CD14-positive monocyte (primary cell): ENCODE data around the gene ZNF683. TPM values are rescaled to one million over a fixed set of nuclear protein-coding genes. Genes with fewer than 3 reads are reported as not detected.

Experiments used
- DNase-seq, 3 donors: peaks; one replicate each; pipeline ENCODE4 v3.0.0-alpha.2; 2011 to 2022
- H2AFZ ChIP-seq: 2 replicates; pipeline ENCODE4 v1.6.0; 2012; ENCODE audit warnings: mild to moderate bottlenecking, low read depth, low read length, inconsistent platforms; ENCODE audit not compliant: insufficient read depth, poor library complexity, severe bottlenecking
- H3K27ac ChIP-seq, 2 donors: 1 replicate in 1 of 2; 2 replicates in 1 of 2; pipeline ENCODE4 v1.5.1; 2012 to 2013; ENCODE audit warnings: low read length in 2 of 2, control low read depth in 1 of 2, inconsistent platforms in 1 of 2, low read depth in 1 of 2, mild to moderate bottlenecking in 1 of 2
- H3K27me3 ChIP-seq, 2 donors: one replicate each; pipeline versions ENCODE4 v1.6.0 to v1.6.1; 2011 to 2013; ENCODE audit warnings: low read length in 2 of 2; ENCODE audit not compliant: control insufficient read depth in 2 of 2, insufficient read depth in 2 of 2
- H3K36me3 ChIP-seq, 2 donors: replicated peaks in 1 of 2; 1 replicate in 1 of 2; 2 replicates in 1 of 2; pipeline versions ENCODE4 v1.5.1 to v1.6.1; 2012 to 2013; ENCODE audit warnings: low read length in 2 of 2, control low read depth in 1 of 2, inconsistent platforms in 1 of 2, mild to moderate bottlenecking in 1 of 2; ENCODE audit not compliant: insufficient read depth in 2 of 2, control insufficient read depth in 1 of 2
- H3K4me1 ChIP-seq, 2 donors: 1 replicate in 1 of 2; 2 replicates in 1 of 2; pipeline versions ENCODE4 v1.5.1 to v1.6.1; 2012 to 2013; ENCODE audit warnings: low read length in 2 of 2, control low read depth in 1 of 2, inconsistent platforms in 1 of 2, mild to moderate bottlenecking in 1 of 2, moderate library complexity in 1 of 2; ENCODE audit not compliant: insufficient read depth in 2 of 2, control insufficient read depth in 1 of 2
- H3K4me2 ChIP-seq: replicated peaks from 2 replicates; pipeline ENCODE3; 2012; ENCODE audit warnings: low read length, moderate library complexity, mild to moderate bottlenecking; ENCODE audit not compliant: poor library complexity, severe bottlenecking; ENCODE audit errors: extremely low read depth
- H3K4me3 ChIP-seq, 3 experiments: fragments of 200-600 bp in 1 of 3; sonication (generic) in 1 of 3; replicated peaks in 1 of 3; 1 replicate in 2 of 3; 2 replicates in 1 of 3; pipeline ENCODE4 v1.5.1; 2011 to 2013; ENCODE audit warnings: low read length in 3 of 3, mild to moderate bottlenecking in 3 of 3, control low read depth in 2 of 3, low read depth in 2 of 3, inconsistent platforms in 1 of 3, moderate library complexity in 1 of 3
- H3K79me2 ChIP-seq: 2 replicates; pipeline ENCODE4 v1.6.0; 2012; ENCODE audit warnings: mild to moderate bottlenecking, control low read depth, inconsistent platforms, low read length, moderate library complexity; ENCODE audit not compliant: insufficient read depth
- H3K9ac ChIP-seq: 2 replicates; pipeline ENCODE4 v1.6.0; 2017; ENCODE audit warnings: low read length, mild to moderate bottlenecking; ENCODE audit not compliant: insufficient read depth, poor library complexity, severe bottlenecking
- H3K9me3 ChIP-seq, 2 donors: replicated peaks in 1 of 2; 1 replicate in 1 of 2; 2 replicates in 1 of 2; pipeline versions ENCODE4 v1.5.1 to v1.6.1; 2012 to 2013; ENCODE audit warnings: low read length in 2 of 2, control low read depth in 1 of 2; ENCODE audit not compliant: control insufficient read depth in 1 of 2, insufficient read depth in 1 of 2
- H4K20me1 ChIP-seq: 2 replicates; pipeline ENCODE4 v1.6.0; 2012; ENCODE audit warnings: mild to moderate bottlenecking, low read length, control low read depth, moderate library complexity; ENCODE audit not compliant: insufficient read depth
- H3K27ac Mint-ChIP-seq, 7 donors: one replicate each; pipeline ENCODE4 v1.8.0; 2020; ENCODE audit warnings: mild to moderate bottlenecking in 7 of 7, mixed read lengths in 7 of 7, moderate library complexity in 6 of 7, inconsistent platforms in 2 of 7
- H3K27me3 Mint-ChIP-seq, 3 donors: one replicate each; pipeline ENCODE4 v1.8.0; 2021 to 2022; ENCODE audit warnings: low read depth in 3 of 3, mild to moderate bottlenecking in 3 of 3, mixed read lengths in 3 of 3, moderate library complexity in 3 of 3, inconsistent platforms in 1 of 3
- H3K36me3 Mint-ChIP-seq, 2 donors: one replicate each; pipeline ENCODE4 v1.8.0; 2020; ENCODE audit warnings: mixed read lengths in 2 of 2, inconsistent platforms in 1 of 2, mild to moderate bottlenecking in 1 of 2
- H3K4me1 Mint-ChIP-seq: one replicate; pipeline ENCODE4 v1.8.0; 2020; ENCODE audit warnings: mild to moderate bottlenecking, mixed read lengths
- H3K4me3 Mint-ChIP-seq, 2 donors: one replicate each; pipeline ENCODE4 v1.8.0; 2020; ENCODE audit warnings: mild to moderate bottlenecking in 2 of 2, mixed read lengths in 2 of 2, moderate library complexity in 1 of 2
- H3K9me3 Mint-ChIP-seq, 7 donors: one replicate each; pipeline ENCODE4 v1.8.0; 2020 to 2022; ENCODE audit warnings: mixed read lengths in 7 of 7, mild to moderate bottlenecking in 6 of 7, moderate library complexity in 6 of 7, inconsistent platforms in 2 of 7
- CTCF ChIP-seq: fragments of 200-600 bp; IDR thresholded peaks from one replicate; pipeline ENCODE4 v1.8.0; 2022; ENCODE audit warnings: antibody characterized with exemption, mild to moderate bottlenecking
- WGBS: methylation state at CpG from one replicate; pipeline ENCODE4 v1.1.5; 2013; ENCODE audit warnings: missing lambda C conversion rate; ENCODE audit not compliant: insufficient coverage; 5-methylcytosine and 5-hydroxymethylcytosine counted together
- intact Hi-C, 2 donors: fragments of 100-400 bp; cut with micrococcal nuclease; formaldehyde crosslinking; loops; one replicate each; pipeline versions ENCODE4 v1.15.0 to v1.15.1; 2023
- polyA plus RNA-seq, 3 donors: library from polyadenylated mRNA; depleted of rRNA in 1 of 3; unstranded in 2 of 3; stranded (reverse) in 1 of 3; fragments of 300-500 nt in 2 of 3; fragments of >200 nt in 1 of 3; fragmentation: Illumina TruSeq in 2 of 3; gene quantifications; 1 replicate in 2 of 3; 2 replicates in 1 of 3; pipeline ENCODE4 v1.2.3, GENCODE V29; 2012 to 2021

ZNF683 gene
- polyA plus RNA-seq, 3 donors: not detected

- Histone ChIP-seq H3K4me3 (peak overlapping the region in 1 of 3 experiments; percentile 50), H3K4me1 (peaks cover 10 to 12% of the 10 kb centered on the region in 2 donors), H3K27me3 (peaks cover 24 to 56% of the 10 kb centered on the region in 2 donors), H3K4me2 (peak overlapping the region; percentile 53), H3K27ac (no peak overlapping the region), H4K20me1 (no peaks in the 10 kb centered on the region), H3K9ac (no peak overlapping the region), H2AFZ (no peak overlapping the region), H3K9me3 (no peaks in the 10 kb centered on the region), H3K36me3 (no peaks in the 10 kb centered on the region), H3K79me2 (no peaks in the 10 kb centered on the region)
- H3K4me1 Mint-ChIP-seq: peaks cover 29% of the 10 kb centered on the region
- intact Hi-C loops: loop anchor here (5.0 kb wide), 1 partner anchor 253 kb away; no protein-coding TSS in a partner anchor
- H3K27ac Mint-ChIP-seq: no peak overlapping the region
- H3K4me3 Mint-ChIP-seq: peak overlapping the region in 1 of 2 donors; percentile 75
- DNase-seq: no peak
- peaks cover 62 to 77% (median 64%) of the 10 kb centered on the region in 3 donors for H3K27me3 Mint-ChIP-seq
- peaks cover 0 to 3% of the 10 kb centered on the region in 2 donors for H3K36me3 Mint-ChIP-seq
- peaks cover 0 to 19% (median 3%) of the 10 kb centered on the region in 7 donors for H3K9me3 Mint-ChIP-seq
- no peak for TF ChIP-seq CTCF
- WGBS: 1% methylated on average over 64 of the region's 67 CpGs
Measured at GRCh38 chr1:26359981-26360806, 12.4 kb downstream of the ZNF683 start.

- no peak overlapping the region for H2AFZ ChIP-seq
- H3K36me3 ChIP-seq: no peaks in the 10 kb centered on the region
- peaks cover 10 to 12% of the 10 kb centered on the region in 2 donors for H3K4me1 ChIP-seq
- H3K9me3 ChIP-seq: no peaks in the 10 kb centered on the region
- H3K4me2 ChIP-seq: no peak overlapping the region
- no peak overlapping the region for H3K4me3 ChIP-seq
- H3K4me3 Mint-ChIP-seq: peak overlapping the region in 1 of 2 donors; percentile 75
- H3K36me3 Mint-ChIP-seq: peaks cover 0 to 3% of the 10 kb centered on the region in 2 donors
- peaks cover 53 to 65% (median 56%) of the 10 kb centered on the region in 3 donors for H3K27me3 Mint-ChIP-seq
- intact Hi-C loops: no loop called here
- H3K27ac ChIP-seq: no peak overlapping the region
- DNase-seq: no peak
- no peak overlapping the region for H3K9ac ChIP-seq
- H3K9me3 Mint-ChIP-seq: peaks cover 0 to 19% (median 3%) of the 10 kb centered on the region in 7 donors
- no peaks in the 10 kb centered on the region for H3K79me2 ChIP-seq
- no peaks in the 10 kb centered on the region for H4K20me1 ChIP-seq
- peaks cover 24% of the 10 kb centered on the region for H3K4me1 Mint-ChIP-seq
- WGBS: 61% methylated on average over 9 of the region's 15 CpGs
- TF ChIP-seq CTCF: no peak
- no peak overlapping the region for H3K27ac Mint-ChIP-seq
- peaks cover 24 to 44% of the 10 kb centered on the region in 2 donors for H3K27me3 ChIP-seq
Measured at GRCh38 chr1:26358411-26359384, 13.9 kb downstream of the ZNF683 start.
